Stimulated activated CD8-positive, alpha-beta memory T cell treated with anti-CD3 and anti-CD28 coated beads, Interleukin-15, amount 100 ng/mL, for 1 hour (primary cell): ENCODE data around the gene HMGN5.

Experiments
- DNase-seq: peaks from one replicate; pipeline ENCODE4 v3.0.0-alpha.2; 2020; ENCODE audit warnings: low read depth

Gene HMGN5

GRCh38 chrX:81120258-81120935 is 81.3 kb downstream of the HMGN5 start:
- DNase-seq, result no peak

GRCh38 chrX:81114757-81115156 is 87.0 kb downstream of the HMGN5 start:
- DNase-seq, result no peak

GRCh38 chrX:81110286-81110685 is 91.4 kb downstream of the HMGN5 start:
- DNase-seq, result no peak

- no peak for DNase-seq
Observed at GRCh38 chrX:81082649-81083048, 119.1 kb downstream of the HMGN5 start.
